Right cardiac atrium (tissue), 5 donors: ENCODE data around the gene UGT1A5. TPM values are rescaled to one million over a fixed set of nuclear protein-coding genes. Genes with fewer than 3 reads are reported as not detected.
A peak's percentile ranks its signal among the peaks of the same experiment; 100 is the strongest.

ENCODE experiments used
- ATAC-seq, 2 donors: fragments of 200-7000 bp; cut with Tn5 transposase; one replicate each; pipeline versions ENCODE4 v1.8.0 to v1.9.1; 2020; ENCODE audit warnings: moderate library complexity in 2 of 2, mild to moderate bottlenecking in 1 of 2
- DNase-seq, 3 donors: peaks; one replicate each; pipeline ENCODE4 v3.0.0-alpha.2; 2020
- H3K27ac ChIP-seq: one replicate; pipeline ENCODE4 v1.5.1; 2013; ENCODE audit warnings: mild to moderate bottlenecking, low read length, control low read depth, moderate library complexity
- H3K27me3 ChIP-seq: one replicate; pipeline ENCODE4 v1.6.1; 2013; ENCODE audit not compliant: control insufficient read depth, insufficient read depth
- H3K4me1 ChIP-seq: one replicate; pipeline ENCODE4 v1.6.1; 2013; ENCODE audit warnings: low read length; ENCODE audit not compliant: control insufficient read depth, insufficient read depth
- H3K4me3 ChIP-seq: one replicate; pipeline ENCODE4 v1.5.1; 2013; ENCODE audit warnings: low read length, control low read depth
- H3K9me3 ChIP-seq: one replicate; pipeline ENCODE4 v1.6.1; 2013; ENCODE audit warnings: low read length; ENCODE audit not compliant: control insufficient read depth
- WGBS: extraction: QIAGEN DNeasy Blood & Tissue Kit; methylation state at CpG from one replicate; pipeline ENCODE4 v1.1.7; 2013; 5-methylcytosine and 5-hydroxymethylcytosine counted together
- intact Hi-C, 4 donors: fragments of 100-400 bp; cut with DNase I; formaldehyde crosslinking; loops; one replicate each; pipeline versions ENCODE4 v1.11.0 to v1.14.0; 2022 to 2023
- polyA plus RNA-seq: library from polyadenylated mRNA; stranded (reverse); fragments of 200-250 nt; gene quantifications from one replicate; pipeline ENCODE4 v1.2.3, GENCODE V29; 2013
- total RNA-seq, 4 donors: library from RNA; stranded (reverse); fragmentation: NEBNext Ultra II Directional; extraction: Animal tissue kit (Norgen Biotek cat#: 25700); gene quantifications; one replicate each; pipeline ENCODE4 v1.2.1, GENCODE V29; 2021
- donor health status: healthy with polysubstance abuse.
- donor health status: DM: no; HTN: yes; CAD: no.
- donor health status: DM: no; HTN: no; CAD: no.
- donor health status: DM: no; HTN: yes; CAD: no; lungs with severe emphysema.
- donor health status: DM: yes; HTN: yes; CAD: no.

The UGT1A5 gene
- total and polyA plus RNA-seq, 5 donors, result not detected

DNA sequence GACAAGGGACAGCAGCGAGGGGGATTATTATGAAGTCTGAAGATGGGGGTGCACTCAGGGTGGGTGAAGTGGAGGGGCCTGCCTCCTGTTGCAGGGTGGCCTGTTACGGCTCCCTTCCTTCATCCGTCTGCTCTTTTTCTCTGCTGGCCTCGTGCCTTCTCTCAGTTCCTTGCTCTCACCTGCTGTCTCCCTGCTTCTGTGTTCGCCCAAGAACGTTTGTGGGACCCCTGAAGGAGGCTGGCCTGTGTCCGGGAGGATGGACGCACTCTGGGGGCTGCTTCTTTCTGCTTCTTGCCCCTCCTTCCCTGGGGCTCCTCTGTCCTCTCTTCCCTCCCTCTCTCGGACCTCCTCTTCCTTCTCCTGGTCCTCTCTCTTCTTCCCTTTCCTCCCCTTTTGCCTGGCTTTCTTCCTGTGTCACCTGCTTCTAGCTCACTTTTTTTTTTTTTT, 79.2 kb downstream of the UGT1A5 start:
- ATAC-seq (no peak), DNase-seq (no peak)
- Histone ChIP-seq H3K27me3 (no peaks in the 10 kb centered on the region), H3K4me1 (no peaks in the 10 kb centered on the region), H3K27ac (no peak overlapping the region), H3K9me3 (no peaks in the 10 kb centered on the region), H3K4me3 (no peak overlapping the region)
- intact Hi-C loops, result no loop called here
- WGBS, result 69% methylated on average over 9 of the region's 9 CpGs

DNA sequence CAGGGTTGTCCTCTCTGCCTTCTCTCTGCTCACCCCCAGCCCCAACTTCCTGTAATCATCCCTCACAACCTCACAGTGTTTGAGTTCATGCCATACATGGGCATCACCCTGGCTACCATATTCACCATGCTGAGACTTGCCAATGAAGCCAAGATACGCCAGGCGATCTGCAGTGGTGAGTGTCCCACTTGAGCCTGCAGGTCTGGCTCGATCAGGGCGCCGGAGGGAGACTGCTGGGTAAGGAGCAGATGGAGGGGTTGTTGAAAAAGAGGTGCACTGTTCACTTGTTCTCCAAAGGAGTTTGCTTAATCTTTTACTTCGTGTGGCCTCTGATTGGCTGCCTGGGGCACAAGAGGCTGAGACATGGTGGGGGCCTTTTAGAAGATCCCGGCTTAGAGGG, 80.0 kb downstream of the UGT1A5 start:
- no peak overlapping the region for H3K27ac ChIP-seq
- no peak overlapping the region for H3K4me3 ChIP-seq
- no peaks in the 10 kb centered on the region for H3K27me3 ChIP-seq
- DNase-seq (no peak), ATAC-seq (no peak)
- WGBS, result 84% methylated on average over 7 of the region's 7 CpGs
- H3K9me3 ChIP-seq, result no peaks in the 10 kb centered on the region
- intact Hi-C loops, result no loop called here
- H3K4me1 ChIP-seq, result no peaks in the 10 kb centered on the region

- Histone ChIP-seq H3K27me3 (no peaks in the 10 kb centered on the region), H3K4me3 (no peak overlapping the region), H3K27ac (no peak overlapping the region), H3K4me1 (no peaks in the 10 kb centered on the region), H3K9me3 (no peaks in the 10 kb centered on the region)
- no peak for ATAC-seq
- intact Hi-C loops, result no loop called here
- DNase-seq, result no peak
- 73% methylated on average over 18 of the region's 18 CpGs for WGBS
Measured at GRCh38 chr2:233793465-233794127, 80.9 kb downstream of the UGT1A5 start.

GRCh38 chr2:233794128-233794658, 81.5 kb downstream of the UGT1A5 start:
- Histone ChIP-seq H3K4me1 (no peaks in the 10 kb centered on the region), H3K27ac (no peak overlapping the region), H3K9me3 (no peaks in the 10 kb centered on the region), H3K27me3 (no peaks in the 10 kb centered on the region), H3K4me3 (no peak overlapping the region)
- ATAC-seq (no peak), DNase-seq (no peak)
- WGBS, result 74% methylated on average over 17 of the region's 17 CpGs
- intact Hi-C loops, result no loop called here

DNA sequence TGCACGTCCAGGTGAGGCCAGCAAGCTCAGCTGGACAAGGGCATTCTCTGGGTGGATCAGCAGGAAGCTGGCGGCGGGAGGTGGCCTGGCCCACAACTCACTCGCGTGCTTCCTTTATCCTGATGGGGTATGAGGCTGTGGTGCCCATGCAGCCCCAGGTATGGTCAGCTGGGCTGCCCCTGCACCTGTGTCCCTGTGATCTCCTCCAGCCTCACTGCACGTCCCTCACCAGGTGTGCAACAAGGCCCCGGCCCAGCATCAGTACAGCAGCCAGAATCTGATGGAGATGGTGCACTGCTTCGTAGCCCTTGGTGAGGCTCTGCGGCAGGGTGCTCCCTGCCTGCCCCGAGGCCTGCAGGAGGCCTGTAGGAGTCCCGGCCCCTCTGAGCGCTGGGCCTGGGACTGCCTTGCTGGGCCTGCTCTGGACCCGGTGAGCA, 83.0 kb downstream of the UGT1A5 start:
- Histone ChIP-seq H3K27me3 (no peaks in the 10 kb centered on the region), H3K4me1 (no peaks in the 10 kb centered on the region), H3K27ac (no peak overlapping the region), H3K4me3 (no peak overlapping the region), H3K9me3 (no peaks in the 10 kb centered on the region)
- 91% methylated on average over 13 of the region's 13 CpGs for WGBS
- ATAC-seq (no peak), DNase-seq (no peak)
- intact Hi-C loops, result no loop called here

DNA sequence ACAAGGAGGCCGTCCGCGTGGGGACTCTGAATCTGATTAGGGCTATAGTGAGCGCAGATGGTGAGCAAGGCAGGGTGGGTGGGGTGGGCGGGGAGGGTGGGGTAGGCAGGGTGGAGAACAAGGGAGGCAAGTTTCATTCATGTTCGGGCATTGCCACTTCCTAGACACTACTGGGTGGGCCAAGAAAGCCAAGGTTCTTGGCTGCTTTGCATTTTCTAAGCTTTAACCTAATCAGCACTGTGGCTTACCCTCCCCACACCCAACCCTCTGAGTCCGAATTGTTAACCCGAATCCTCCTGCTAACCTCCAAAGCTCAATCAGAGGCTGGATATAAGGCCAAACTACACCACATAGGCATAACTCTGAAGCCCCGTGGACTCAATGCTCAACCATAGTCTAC, 83.5 kb downstream of the UGT1A5 start:
- 85% methylated on average over 9 of the region's 9 CpGs for WGBS
- intact Hi-C loops, result no loop called here
- no peaks in the 10 kb centered on the region for H3K27me3 ChIP-seq
- ATAC-seq (no peak), DNase-seq (no peak)
- H3K27ac ChIP-seq, result no peak overlapping the region
- H3K4me1 ChIP-seq, result no peaks in the 10 kb centered on the region
- no peak overlapping the region for H3K4me3 ChIP-seq
- no peaks in the 10 kb centered on the region for H3K9me3 ChIP-seq

DNA sequence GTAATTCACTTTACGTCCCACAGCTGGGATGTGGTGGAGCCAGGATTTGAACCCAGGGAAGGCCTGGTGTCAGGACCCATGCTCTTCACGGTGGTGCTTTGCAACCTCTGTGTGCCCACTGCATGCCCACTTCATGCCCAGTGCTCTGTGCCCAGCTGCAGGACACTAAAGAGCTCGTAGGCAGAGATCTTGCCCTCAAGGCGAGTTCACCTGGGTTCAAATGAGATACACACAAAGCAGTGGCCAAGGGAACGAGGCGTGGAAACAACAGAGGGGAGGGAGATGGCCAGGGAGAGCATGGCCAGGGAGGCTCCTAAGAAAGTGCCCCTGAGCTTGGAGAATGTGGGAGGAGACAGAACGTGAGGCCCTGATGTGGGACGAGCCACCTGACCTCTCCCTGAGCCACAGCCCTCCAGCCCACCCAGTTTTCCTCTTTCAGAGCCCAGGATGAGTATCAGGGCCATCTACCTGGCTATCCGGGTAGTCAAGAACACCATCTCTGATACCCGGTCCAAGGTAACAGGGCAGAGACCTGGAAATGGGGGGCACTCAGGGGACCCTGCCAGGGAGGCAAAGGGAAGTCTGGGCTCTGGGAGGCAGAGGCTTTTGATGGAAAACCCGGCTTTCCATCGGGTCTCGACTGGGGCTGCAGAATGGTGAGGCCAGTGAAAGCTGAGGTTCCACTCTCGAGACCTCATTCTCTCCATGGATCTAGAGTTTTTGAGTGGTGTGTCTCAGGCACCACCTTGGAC, 85.8 kb downstream of the UGT1A5 start:
- no peaks in the 10 kb centered on the region for H3K27me3 ChIP-seq
- ATAC-seq (no peak), DNase-seq (no peak)
- intact Hi-C loops, result no loop called here
- H3K4me3 ChIP-seq, result no peak overlapping the region
- no peaks in the 10 kb centered on the region for H3K4me1 ChIP-seq
- no peaks in the 10 kb centered on the region for H3K9me3 ChIP-seq
- WGBS, result 76% methylated on average over 14 of the region's 14 CpGs
- no peak overlapping the region for H3K27ac ChIP-seq

GRCh38 chr2:233799087-233799665, 86.5 kb downstream of the UGT1A5 start:
- intact Hi-C loops, result no loop called here
- H3K27ac ChIP-seq, result no peak overlapping the region
- no peaks in the 10 kb centered on the region for H3K9me3 ChIP-seq
- no peak overlapping the region for H3K4me3 ChIP-seq
- ATAC-seq (no peak), DNase-seq (peak in 1 of 3 donors; percentile 21)
- WGBS, result 59% methylated on average over 7 of the region's 7 CpGs
- H3K27me3 ChIP-seq, result no peaks in the 10 kb centered on the region
- no peaks in the 10 kb centered on the region for H3K4me1 ChIP-seq

- H3K9me3 ChIP-seq, result no peaks in the 10 kb centered on the region
- no peak overlapping the region for H3K27ac ChIP-seq
- intact Hi-C loops, result no loop called here
- no peaks in the 10 kb centered on the region for H3K4me1 ChIP-seq
- no peak for ATAC-seq
- no peaks in the 10 kb centered on the region for H3K27me3 ChIP-seq
- 53% methylated on average over 5 of the region's 5 CpGs for WGBS
- no peak for DNase-seq
- H3K4me3 ChIP-seq, result no peak overlapping the region
Measured at GRCh38 chr2:233799716-233800115, 87.0 kb downstream of the UGT1A5 start.

GRCh38 chr2:233800208-233800607, 87.5 kb downstream of the UGT1A5 start:
- H3K4me1 ChIP-seq, result no peaks in the 10 kb centered on the region
- WGBS, result 78% methylated on average over 7 of the region's 7 CpGs
- H3K9me3 ChIP-seq, result no peaks in the 10 kb centered on the region
- H3K27ac ChIP-seq, result no peak overlapping the region
- ATAC-seq (no peak), DNase-seq (peak in 1 of 3 donors; percentile 31)
- intact Hi-C loops, result no loop called here
- no peaks in the 10 kb centered on the region for H3K27me3 ChIP-seq
- H3K4me3 ChIP-seq, result no peak overlapping the region
